Glutamatergic neuron (in vitro differentiated cells): ENCODE data around the gene TBC1D9. TPM values are rescaled to one million over a fixed set of nuclear protein-coding genes. Genes with fewer than 3 reads are reported as not detected.

Experiments used
- DNase-seq: peaks from one replicate; pipeline ENCODE4 v3.0.0; 2022
- H3K27ac Mint-ChIP-seq: one replicate; pipeline ENCODE4 v1.8.0; 2020; ENCODE audit warnings: mild to moderate bottlenecking, mixed read lengths, inconsistent platforms; ENCODE audit not compliant: unreplicated experiment
- H3K27me3 Mint-ChIP-seq: one replicate; pipeline ENCODE4 v1.8.0; 2020; ENCODE audit warnings: mild to moderate bottlenecking, moderate library complexity, mixed read lengths, inconsistent platforms; ENCODE audit not compliant: unreplicated experiment
- H3K36me3 Mint-ChIP-seq: one replicate; pipeline ENCODE4 v1.8.0; 2020; ENCODE audit warnings: mild to moderate bottlenecking, mixed read lengths, inconsistent platforms; ENCODE audit not compliant: unreplicated experiment
- H3K4me1 Mint-ChIP-seq: one replicate; pipeline ENCODE4 v1.8.0; 2020; ENCODE audit warnings: mild to moderate bottlenecking, low read depth, mixed read lengths, inconsistent platforms; ENCODE audit not compliant: unreplicated experiment
- H3K4me3 Mint-ChIP-seq: one replicate; pipeline ENCODE4 v1.8.0; 2020; ENCODE audit warnings: mild to moderate bottlenecking, mixed read lengths, inconsistent platforms; ENCODE audit not compliant: unreplicated experiment
- H3K9me3 Mint-ChIP-seq: one replicate; pipeline ENCODE4 v1.8.0; 2020; ENCODE audit warnings: mild to moderate bottlenecking, moderate library complexity, mixed read lengths, inconsistent platforms; ENCODE audit not compliant: unreplicated experiment
- CTCF ChIP-seq: fragments of 200-600 bp; sonication (generic); IDR thresholded peaks from one replicate; pipeline ENCODE4 v1.5.0; 2021; ENCODE audit not compliant: partially characterized antibody, unreplicated experiment
- total RNA-seq: library from RNA; stranded (reverse); fragmentation: NEBNext Ultra II Directional; extraction: Animal tissue kit (Norgen Biotek cat#: 25700); gene quantifications from one replicate; pipeline ENCODE4 v1.2.1, GENCODE V29; 2021; ENCODE audit not compliant: unreplicated experiment

TBC1D9 gene
- total RNA-seq, 1 donor from 2014 or later = 47.8 TPM

GRCh38 chr4:140575489-140575888 lies 180.7 kb downstream of the TBC1D9 start:
- peaks cover 14% of the 10 kb centered on the region for H3K36me3 Mint-ChIP-seq
- DNase-seq = no peak
- H3K27me3 Mint-ChIP-seq = peaks cover 8% of the 10 kb centered on the region
- no peak overlapping the region for H3K4me3 Mint-ChIP-seq
- no peak overlapping the region for H3K27ac Mint-ChIP-seq
- no peak for TF ChIP-seq CTCF
- H3K4me1 Mint-ChIP-seq = no peaks in the 10 kb centered on the region
- peaks cover 2% of the 10 kb centered on the region for H3K9me3 Mint-ChIP-seq

- no peak for DNase-seq
- TF ChIP-seq CTCF = no peak
- peaks cover 20% of the 10 kb centered on the region for H3K27me3 Mint-ChIP-seq
- H3K36me3 Mint-ChIP-seq = peaks cover 19% of the 10 kb centered on the region
- H3K4me3 Mint-ChIP-seq = no peak overlapping the region
- peaks cover 7% of the 10 kb centered on the region for H3K4me1 Mint-ChIP-seq
- H3K9me3 Mint-ChIP-seq = peaks cover 2% of the 10 kb centered on the region
- no peak overlapping the region for H3K27ac Mint-ChIP-seq
Measured at GRCh38 chr4:140571620-140572019, 184.6 kb downstream of the TBC1D9 start.

Other genes with a start within 250 kb of the TBC1D9 start
- gene ELMOD2, start 232.2 kb downstream of the TBC1D9 start, total RNA-seq = 65.5 TPM
- gene UCP1, start 187.4 kb downstream of the TBC1D9 start, total RNA-seq = not detected